Measurements from ENCODE around the gene STARD3NL.

DNA sequence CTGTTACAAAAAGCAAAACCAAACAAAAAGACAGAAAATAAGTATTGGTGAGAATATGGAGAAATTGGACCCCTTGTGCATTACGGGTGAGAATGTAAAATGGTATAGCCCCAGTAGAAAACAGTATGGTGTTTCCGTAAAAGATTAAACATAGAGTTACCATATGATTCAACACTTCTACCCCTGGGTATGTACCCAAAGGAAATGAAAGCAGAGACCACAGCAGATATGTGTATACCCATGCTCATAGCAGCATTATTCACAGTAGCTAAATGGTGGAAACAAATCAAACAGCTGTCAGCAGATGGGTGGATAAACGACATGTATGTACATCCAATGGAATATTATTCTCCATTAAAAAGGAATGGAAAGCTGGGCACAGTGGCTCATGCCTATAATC, 42.4 kb downstream of the STARD3NL start:
- TF ChIP-seq EZH2 (IDR thresholded peaks at IDR 0.05) (no peak), POLR2AphosphoS5 (IDR thresholded peaks at IDR 0.05; ENCODE audit: borderline replicate concordance, low read depth, low read length) (no peak), FOXP2 (optimal IDR thresholded peaks at IDR 0.05; ENCODE audit: control extremely low read depth, extremely low read length, insufficient read depth) (no peak)
